Measurements from ENCODE around the gene MAN1C1. TPM values are rescaled to one million over a fixed set of nuclear protein-coding genes. Genes with fewer than 3 reads are reported as not detected.

The MAN1C1 gene
- total and polyA plus RNA-seq, 8 donors, result 4.3 to 33.9 (median 6.1) TPM

- peak in 1 of 2 donors; percentile 3 for DNase-seq
- intact Hi-C loops (cut with DNase I; ENCODE audit: low total_unique reads), result no loop called here
- Histone ChIP-seq H3K36me3 (peaks cover 0 to 11% (median 2%) of the 10 kb centered on the region in 4 donors), H3K27ac (peak overlapping the region in 1 of 5 donors; percentile 38), H3K4me1 (peaks cover 9 to 36% (median 20%) of the 10 kb centered on the region in 4 donors), H3K9me3 (peaks cover 0 to 18% (median 9%) of the 10 kb centered on the region in 4 donors), H3K4me3 (no peak overlapping the region), H3K27me3 (no peaks in the 10 kb centered on the region)
- WGBS, 5 donors, result 55 to 74% (median 60%) methylated on average over 10 of the region's 10 CpGs
- TF ChIP-seq POLR2AphosphoS5 (IDR thresholded peaks at IDR 0.05) (no peak), POLR2A (IDR thresholded peaks at IDR 0.05) (no peak), EP300 (IDR thresholded peaks at IDR 0.05) (no peak), CTCF (IDR thresholded peaks at IDR 0.05) (no peak)
Measured at GRCh38 chr1:25640646-25641328, 24.2 kb downstream of the MAN1C1 start.

DNA sequence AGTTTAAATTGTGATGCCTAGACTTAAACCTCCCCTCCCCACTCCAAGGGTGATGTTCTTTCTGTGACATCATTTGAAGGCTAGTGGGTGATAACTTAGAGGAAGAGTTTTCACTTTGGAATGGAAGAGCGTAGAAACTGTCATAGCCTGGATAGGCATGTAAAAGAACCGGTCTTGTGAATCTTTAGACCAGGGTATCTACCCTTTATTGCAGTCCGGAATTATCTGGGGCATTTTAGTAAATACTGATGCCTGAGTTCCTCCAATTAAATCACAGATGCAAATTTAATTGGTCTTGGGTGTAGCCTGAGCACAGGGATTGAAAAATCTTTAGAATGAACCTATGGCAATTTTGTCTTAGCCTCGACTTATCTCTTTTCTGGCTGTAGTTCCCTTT lies 24.7 kb downstream of the MAN1C1 start:
- H3K4me3 ChIP-seq, result no peak overlapping the region
- H3K27ac ChIP-seq, result peak overlapping the region in 2 of 5 donors; percentile 38 to 55
- 73 to 80% (median 75%) methylated on average over 4 of the region's 4 CpGs for WGBS, 5 donors
- peaks cover 0 to 14% (median 3%) of the 10 kb centered on the region in 4 donors for H3K9me3 ChIP-seq
- no peaks in the 10 kb centered on the region for H3K27me3 ChIP-seq
- peaks cover 9 to 36% (median 20%) of the 10 kb centered on the region in 4 donors for H3K4me1 ChIP-seq
- DNase-seq, result no peak
- peaks cover 0 to 11% (median 4%) of the 10 kb centered on the region in 4 donors for H3K36me3 ChIP-seq
- intact Hi-C loops (cut with DNase I; ENCODE audit: low total_unique reads), result no loop called here
- TF ChIP-seq EP300 (IDR thresholded peaks at IDR 0.05) (no peak), POLR2AphosphoS5 (IDR thresholded peaks at IDR 0.05) (no peak), POLR2A (IDR thresholded peaks at IDR 0.05) (no peak), CTCF (IDR thresholded peaks at IDR 0.05) (no peak)

DNA sequence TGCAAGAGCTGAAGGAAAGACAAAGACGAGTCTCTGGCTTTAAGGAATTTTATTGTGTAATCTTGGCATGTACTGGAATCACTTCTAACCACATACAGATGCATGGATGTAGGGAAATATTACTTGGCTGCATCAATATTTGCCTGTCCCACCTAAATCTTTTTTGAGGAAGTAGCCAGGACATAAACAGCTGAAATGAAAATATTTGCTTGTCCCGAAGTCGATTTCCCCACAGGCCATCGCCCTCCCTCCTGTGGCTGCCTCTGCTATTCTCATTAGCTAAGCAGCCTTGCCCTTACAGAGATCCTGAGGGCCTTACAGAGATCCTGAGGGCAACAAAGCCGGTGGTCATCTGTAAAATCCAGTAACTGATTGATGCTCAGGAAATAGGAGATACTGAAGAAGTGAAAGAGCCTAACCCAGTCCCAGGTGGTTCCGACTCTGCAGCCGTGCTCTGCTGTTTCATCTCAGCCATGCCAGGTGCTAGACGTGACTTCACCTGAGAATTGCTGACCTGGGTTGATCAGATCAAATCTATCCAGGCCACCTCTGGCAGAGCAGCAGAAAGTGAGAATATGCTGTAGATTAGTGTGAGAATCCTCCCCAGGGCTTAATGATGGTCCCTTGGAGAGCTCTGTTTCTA lies 25.5 kb downstream of the MAN1C1 start:
- intact Hi-C loops (cut with DNase I; ENCODE audit: low total_unique reads), result no loop called here
- H3K27me3 ChIP-seq, result no peaks in the 10 kb centered on the region
- peak in 1 of 2 donors; percentile 18 for DNase-seq
- TF ChIP-seq CTCF (IDR thresholded peaks at IDR 0.05), result no peak
- TF ChIP-seq POLR2A (IDR thresholded peaks at IDR 0.05), result no peak
- no peak for TF ChIP-seq POLR2AphosphoS5 (IDR thresholded peaks at IDR 0.05)
- TF ChIP-seq EP300 (IDR thresholded peaks at IDR 0.05), result no peak
- peak overlapping the region in 3 of 5 donors; percentile 54 to 58 (median 55) for H3K27ac ChIP-seq
- WGBS, 5 donors, result 43 to 56% (median 50%) methylated on average over 8 of the region's 8 CpGs
- no peak overlapping the region for H3K4me3 ChIP-seq
- peaks cover 0 to 13% (median 4%) of the 10 kb centered on the region in 4 donors for H3K36me3 ChIP-seq
- H3K4me1 ChIP-seq, result peaks cover 9 to 36% (median 20%) of the 10 kb centered on the region in 4 donors
- peaks cover 0 to 8% (median 0%) of the 10 kb centered on the region in 4 donors for H3K9me3 ChIP-seq

DNA sequence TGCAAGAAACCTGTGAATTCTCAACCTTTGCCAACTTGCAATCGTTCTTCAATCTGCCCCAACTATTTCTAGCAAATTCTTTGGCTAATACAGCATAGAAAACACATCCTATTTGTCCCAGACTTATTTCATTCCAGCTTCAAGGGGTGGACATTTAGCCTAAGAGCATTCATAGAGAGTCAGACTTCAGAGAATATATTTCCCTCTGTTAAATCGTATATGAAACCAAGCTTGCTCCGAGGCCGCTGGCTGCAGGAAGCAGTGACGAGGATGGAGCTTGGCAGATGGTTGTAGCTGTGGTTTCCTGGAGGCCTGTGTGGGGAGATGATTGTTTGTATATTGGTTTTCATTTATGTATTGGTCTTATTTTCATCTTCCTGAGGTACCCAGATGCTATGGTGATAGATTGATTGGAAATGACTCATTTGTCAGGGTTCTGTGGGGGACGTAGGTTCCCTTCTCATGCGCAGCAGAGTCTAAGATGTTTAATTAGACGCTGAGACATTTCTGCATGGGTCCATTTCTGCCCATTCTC lies 26.1 kb downstream of the MAN1C1 start:
- Histone ChIP-seq H3K4me1 (peaks cover 9 to 37% (median 21%) of the 10 kb centered on the region in 4 donors), H3K27me3 (no peaks in the 10 kb centered on the region), H3K36me3 (peaks cover 0 to 13% (median 4%) of the 10 kb centered on the region in 4 donors), H3K27ac (peak overlapping the region in 3 of 5 donors; percentile 54 to 58 (median 55)), H3K9me3 (peaks cover 0 to 6% (median 0%) of the 10 kb centered on the region in 4 donors), H3K4me3 (no peak overlapping the region)
- 51 to 69% (median 61%) methylated on average over 8 of the region's 8 CpGs for WGBS, 5 donors
- intact Hi-C loops (cut with DNase I; ENCODE audit: low total_unique reads), result no loop called here
- TF ChIP-seq CTCF (IDR thresholded peaks at IDR 0.05), result no peak
- peak in 1 of 3 donors; percentile 11 for TF ChIP-seq POLR2AphosphoS5 (IDR thresholded peaks at IDR 0.05)
- peak; percentile 44 to 82 for DNase-seq
